Epithelial cell of proximal tubule (primary cell): ENCODE results near the gene KCTD13. TPM values are rescaled to one million over a fixed set of nuclear protein-coding genes. Genes with fewer than 3 reads are reported as not detected.
"Not testable (repeated sequence)": the region's sequence is repeated elsewhere in the genome, so short reads cannot be mapped to it uniquely, and the experiment has no call there.

Experiments used
- DNase-seq: peaks from one replicate; pipeline ENCODE4 v3.0.0-alpha.2; 2011; ENCODE audit warnings: low read depth
- H3K4me3 ChIP-seq: 2 replicates; pipeline ENCODE4 v1.5.1; 2011; ENCODE audit warnings: low read depth, mild to moderate bottlenecking, low read length
- CTCF ChIP-seq: conservative IDR thresholded peaks from 2 replicates; pipeline ENCODE4 v1.5.1; 2012; ENCODE audit warnings: low read depth, mild to moderate bottlenecking, low read length
- total RNA-seq: library from RNA; depleted of rRNA; stranded (reverse); fragments of >200 nt; gene quantifications from 2 replicates; pipeline ENCODE4 v1.2.3, GENCODE V29; 2015

Gene KCTD13
- total RNA-seq, 1 donor from 2014 or later = 17.4 TPM

- H3K4me3 ChIP-seq = no peak overlapping the region
- DNase-seq = no peak
- no peak for TF ChIP-seq CTCF
Measured at GRCh38 chr16:29891525-29892457, 34.2 kb downstream of the KCTD13 start.

- DNase-seq, H3K4me3 ChIP-seq: not testable (repeated sequence)
Measured at GRCh38 chr16:29889372-29889771, 36.7 kb downstream of the KCTD13 start.

GRCh38 chr16:29883987-29884386, 42.0 kb downstream of the KCTD13 start:
- DNase-seq = no peak
- TF ChIP-seq CTCF = no peak
- H3K4me3 ChIP-seq = no peak overlapping the region

- TF ChIP-seq CTCF = no peak
- no peak for DNase-seq
- H3K4me3 ChIP-seq = no peak overlapping the region
Measured at GRCh38 chr16:29881050-29881449, 45.0 kb downstream of the KCTD13 start.

- TF ChIP-seq CTCF = no peak
- DNase-seq = no peak
- H3K4me3 ChIP-seq = no peak overlapping the region
Measured at GRCh38 chr16:29878172-29878571, 47.9 kb downstream of the KCTD13 start.

GRCh38 chr16:29877266-29877961, 48.6 kb downstream of the KCTD13 start:
- no peak for DNase-seq
- no peak overlapping the region for H3K4me3 ChIP-seq
- TF ChIP-seq CTCF = no peak

GRCh38 chr16:29876594-29877249, 49.3 kb downstream of the KCTD13 start:
- no peak for DNase-seq
- no peak for TF ChIP-seq CTCF
- H3K4me3 ChIP-seq = no peak overlapping the region
